HCT116 (cell line): ENCODE measurements around the gene CASP9.

Experiments
- CEBPB ChIP-seq: IDR thresholded peaks from 2 replicates; pipeline ENCODE4 v1.6.1; 2012; ENCODE audit warnings: low read depth
- EGR1 ChIP-seq: IDR thresholded peaks from 2 replicates; pipeline ENCODE4 v1.6.1; 2012; ENCODE audit warnings: low read depth
- EZH2 ChIP-seq: fragments of 200-600 bp; sonication (generic); IDR thresholded peaks from 2 replicates; pipeline ENCODE4 v1.6.1; 2017; ENCODE audit warnings: antibody characterized with exemption, mixed run types
- FOSL1 ChIP-seq: IDR thresholded peaks from 2 replicates; pipeline ENCODE4 v1.6.1; 2012; ENCODE audit warnings: low read depth
- JUND ChIP-seq: IDR thresholded peaks from 2 replicates; pipeline ENCODE4 v1.6.1; 2012
- POLR2A ChIP-seq: IDR thresholded peaks from 2 replicates; pipeline ENCODE4 v1.7.0; 2011; ENCODE audit warnings: borderline replicate concordance; ENCODE audit not compliant: insufficient read depth, insufficient read length; ENCODE audit errors: extremely low read depth
- POLR2AphosphoS5 ChIP-seq: IDR thresholded peaks from 2 replicates; pipeline ENCODE4 v1.6.1; 2011; ENCODE audit warnings: mild to moderate bottlenecking, low read depth, low read length, moderate library complexity
- RAD21 ChIP-seq: IDR thresholded peaks from 2 replicates; pipeline ENCODE4 v1.6.1; 2012; ENCODE audit warnings: low read depth, mild to moderate bottlenecking
- SIN3A ChIP-seq: IDR thresholded peaks from 2 replicates; pipeline ENCODE4 v1.6.1; 2012; ENCODE audit warnings: low read depth
- ZNF274 ChIP-seq: fragments of 200-500 bp; sonication (Bioruptor generic); IDR thresholded peaks from 2 replicates; pipeline ENCODE4 v1.6.1; 2014; ENCODE audit warnings: mild to moderate bottlenecking, low read depth, low read length, inconsistent platforms
- TF ChIP-seq, protein P1 (sequence below), 3 experiments: fragments of 200-600 bp in 1 of 3; sonication (generic) in 1 of 3; IDR thresholded peaks in 2 of 3; conservative IDR thresholded peaks in 1 of 3; 2 replicates each; pipeline ENCODE4 v1.5.1; 2012 to 2017; ENCODE audit warnings: low read depth in 2 of 3, low read length in 2 of 3, antibody characterized with exemption in 1 of 3, borderline replicate concordance in 1 of 3, control low read depth in 1 of 3, mild to moderate bottlenecking in 1 of 3, mixed read lengths in 1 of 3, mixed run types in 1 of 3, moderate library complexity in 1 of 3; ENCODE audit not compliant: insufficient read depth in 1 of 3
- TF ChIP-seq, protein P2 (sequence below): IDR thresholded peaks from 2 replicates; pipeline ENCODE4 v1.6.1; 2012; ENCODE audit warnings: low read depth
- TF ChIP-seq, protein P3 (sequence below): IDR thresholded peaks from 2 replicates; pipeline ENCODE4 v1.6.1; 2012
- TF ChIP-seq, protein P4 (sequence below): IDR thresholded peaks from 2 replicates; pipeline ENCODE4 v1.6.1; 2012

DNA sequence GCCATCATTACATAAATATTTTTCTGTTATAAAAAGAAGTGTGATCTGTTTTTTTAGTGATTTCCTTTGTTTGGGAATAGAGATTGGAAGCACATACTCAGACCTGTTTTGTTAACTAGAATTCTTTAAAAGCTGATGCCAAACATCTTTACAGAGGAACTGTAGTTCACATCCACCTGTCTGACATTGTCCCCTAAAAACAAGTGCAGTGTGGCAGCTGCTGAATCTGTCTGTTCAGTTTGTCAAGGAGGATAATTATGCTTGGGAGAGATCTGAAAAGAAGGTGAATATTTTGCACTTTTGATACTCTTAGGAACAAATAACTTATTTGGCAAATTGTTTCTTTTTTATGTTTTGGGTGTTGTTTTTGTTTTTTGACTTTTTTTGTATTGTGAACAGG lies 47.3 kb upstream of the CASP9 start:
- no peak for TF ChIP-seq POLR2A
- TF ChIP-seq, protein P1, sequence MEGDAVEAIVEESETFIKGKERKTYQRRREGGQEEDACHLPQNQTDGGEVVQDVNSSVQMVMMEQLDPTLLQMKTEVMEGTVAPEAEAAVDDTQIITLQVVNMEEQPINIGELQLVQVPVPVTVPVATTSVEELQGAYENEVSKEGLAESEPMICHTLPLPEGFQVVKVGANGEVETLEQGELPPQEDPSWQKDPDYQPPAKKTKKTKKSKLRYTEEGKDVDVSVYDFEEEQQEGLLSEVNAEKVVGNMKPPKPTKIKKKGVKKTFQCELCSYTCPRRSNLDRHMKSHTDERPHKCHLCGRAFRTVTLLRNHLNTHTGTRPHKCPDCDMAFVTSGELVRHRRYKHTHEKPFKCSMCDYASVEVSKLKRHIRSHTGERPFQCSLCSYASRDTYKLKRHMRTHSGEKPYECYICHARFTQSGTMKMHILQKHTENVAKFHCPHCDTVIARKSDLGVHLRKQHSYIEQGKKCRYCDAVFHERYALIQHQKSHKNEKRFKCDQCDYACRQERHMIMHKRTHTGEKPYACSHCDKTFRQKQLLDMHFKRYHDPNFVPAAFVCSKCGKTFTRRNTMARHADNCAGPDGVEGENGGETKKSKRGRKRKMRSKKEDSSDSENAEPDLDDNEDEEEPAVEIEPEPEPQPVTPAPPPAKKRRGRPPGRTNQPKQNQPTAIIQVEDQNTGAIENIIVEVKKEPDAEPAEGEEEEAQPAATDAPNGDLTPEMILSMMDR (IDR thresholded peaks at IDR 0.05 in 2 of 3, conservative IDR thresholded peaks at IDR 0.05 in 1 of 3; ENCODE audit: borderline replicate concordance in 1 of 3, insufficient read depth in 1 of 3, low read depth in 2 of 3, low read length in 2 of 3), result no peak
- TF ChIP-seq, protein P2, sequence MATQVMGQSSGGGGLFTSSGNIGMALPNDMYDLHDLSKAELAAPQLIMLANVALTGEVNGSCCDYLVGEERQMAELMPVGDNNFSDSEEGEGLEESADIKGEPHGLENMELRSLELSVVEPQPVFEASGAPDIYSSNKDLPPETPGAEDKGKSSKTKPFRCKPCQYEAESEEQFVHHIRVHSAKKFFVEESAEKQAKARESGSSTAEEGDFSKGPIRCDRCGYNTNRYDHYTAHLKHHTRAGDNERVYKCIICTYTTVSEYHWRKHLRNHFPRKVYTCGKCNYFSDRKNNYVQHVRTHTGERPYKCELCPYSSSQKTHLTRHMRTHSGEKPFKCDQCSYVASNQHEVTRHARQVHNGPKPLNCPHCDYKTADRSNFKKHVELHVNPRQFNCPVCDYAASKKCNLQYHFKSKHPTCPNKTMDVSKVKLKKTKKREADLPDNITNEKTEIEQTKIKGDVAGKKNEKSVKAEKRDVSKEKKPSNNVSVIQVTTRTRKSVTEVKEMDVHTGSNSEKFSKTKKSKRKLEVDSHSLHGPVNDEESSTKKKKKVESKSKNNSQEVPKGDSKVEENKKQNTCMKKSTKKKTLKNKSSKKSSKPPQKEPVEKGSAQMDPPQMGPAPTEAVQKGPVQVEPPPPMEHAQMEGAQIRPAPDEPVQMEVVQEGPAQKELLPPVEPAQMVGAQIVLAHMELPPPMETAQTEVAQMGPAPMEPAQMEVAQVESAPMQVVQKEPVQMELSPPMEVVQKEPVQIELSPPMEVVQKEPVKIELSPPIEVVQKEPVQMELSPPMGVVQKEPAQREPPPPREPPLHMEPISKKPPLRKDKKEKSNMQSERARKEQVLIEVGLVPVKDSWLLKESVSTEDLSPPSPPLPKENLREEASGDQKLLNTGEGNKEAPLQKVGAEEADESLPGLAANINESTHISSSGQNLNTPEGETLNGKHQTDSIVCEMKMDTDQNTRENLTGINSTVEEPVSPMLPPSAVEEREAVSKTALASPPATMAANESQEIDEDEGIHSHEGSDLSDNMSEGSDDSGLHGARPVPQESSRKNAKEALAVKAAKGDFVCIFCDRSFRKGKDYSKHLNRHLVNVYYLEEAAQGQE, result no peak
- no peak for TF ChIP-seq EGR1
- TF ChIP-seq EZH2, result no peak
- no peak for TF ChIP-seq JUND
- no peak for TF ChIP-seq RAD21
- TF ChIP-seq, protein P3, sequence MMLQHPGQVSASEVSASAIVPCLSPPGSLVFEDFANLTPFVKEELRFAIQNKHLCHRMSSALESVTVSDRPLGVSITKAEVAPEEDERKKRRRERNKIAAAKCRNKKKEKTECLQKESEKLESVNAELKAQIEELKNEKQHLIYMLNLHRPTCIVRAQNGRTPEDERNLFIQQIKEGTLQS, result no peak
- no peak for TF ChIP-seq FOSL1
- TF ChIP-seq POLR2AphosphoS5, result no peak
- no peak for TF ChIP-seq CEBPB
- TF ChIP-seq, protein P4, sequence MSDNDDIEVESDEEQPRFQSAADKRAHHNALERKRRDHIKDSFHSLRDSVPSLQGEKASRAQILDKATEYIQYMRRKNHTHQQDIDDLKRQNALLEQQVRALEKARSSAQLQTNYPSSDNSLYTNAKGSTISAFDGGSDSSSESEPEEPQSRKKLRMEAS, result no peak
- TF ChIP-seq ZNF274, result no peak
- no peak for TF ChIP-seq SIN3A
